Endothelial cell (in vitro differentiated cells): ENCODE data around the gene PRSS33. TPM values are rescaled to one million over a fixed set of nuclear protein-coding genes. Genes with fewer than 3 reads are reported as not detected.

Source experiments
- DNase-seq: peaks from one replicate; pipeline ENCODE4 v3.0.0; 2021; ENCODE audit warnings: low spot score
- H3K27ac Mint-ChIP-seq: one replicate; pipeline ENCODE4 v1.8.0; 2021; ENCODE audit warnings: mixed read lengths, inconsistent platforms; ENCODE audit not compliant: unreplicated experiment
- H3K27me3 Mint-ChIP-seq: one replicate; pipeline ENCODE4 v1.8.0; 2021; ENCODE audit warnings: mild to moderate bottlenecking, moderate library complexity, mixed read lengths, inconsistent platforms; ENCODE audit not compliant: unreplicated experiment
- H3K36me3 Mint-ChIP-seq: one replicate; pipeline ENCODE4 v1.8.0; 2021; ENCODE audit warnings: mild to moderate bottlenecking, low read depth, mixed read lengths, inconsistent platforms; ENCODE audit not compliant: unreplicated experiment
- H3K4me1 Mint-ChIP-seq: one replicate; pipeline ENCODE4 v1.8.0; 2021; ENCODE audit warnings: mild to moderate bottlenecking, mixed read lengths, inconsistent platforms; ENCODE audit not compliant: unreplicated experiment
- H3K4me3 Mint-ChIP-seq: one replicate; pipeline ENCODE4 v1.8.0; 2021; ENCODE audit warnings: mild to moderate bottlenecking, mixed read lengths, inconsistent platforms; ENCODE audit not compliant: unreplicated experiment
- H3K9me3 Mint-ChIP-seq: one replicate; pipeline ENCODE4 v1.8.0; 2021; ENCODE audit warnings: mixed read lengths, inconsistent platforms; ENCODE audit not compliant: unreplicated experiment
- CTCF ChIP-seq: fragments of 200-600 bp; sonication (generic); IDR thresholded peaks from one replicate; pipeline ENCODE4 v1.5.0; 2021; ENCODE audit warnings: antibody characterized with exemption; ENCODE audit not compliant: unreplicated experiment
- total RNA-seq: library from RNA; stranded (reverse); fragmentation: NEBNext Ultra II Directional; extraction: Animal tissue kit (Norgen Biotek cat#: 25700); gene quantifications from one replicate; pipeline ENCODE4 v1.2.1, GENCODE V29; 2021; ENCODE audit not compliant: unreplicated experiment

Gene PRSS33
- total RNA-seq, 1 donor from 2014 or later: not detected

DNA sequence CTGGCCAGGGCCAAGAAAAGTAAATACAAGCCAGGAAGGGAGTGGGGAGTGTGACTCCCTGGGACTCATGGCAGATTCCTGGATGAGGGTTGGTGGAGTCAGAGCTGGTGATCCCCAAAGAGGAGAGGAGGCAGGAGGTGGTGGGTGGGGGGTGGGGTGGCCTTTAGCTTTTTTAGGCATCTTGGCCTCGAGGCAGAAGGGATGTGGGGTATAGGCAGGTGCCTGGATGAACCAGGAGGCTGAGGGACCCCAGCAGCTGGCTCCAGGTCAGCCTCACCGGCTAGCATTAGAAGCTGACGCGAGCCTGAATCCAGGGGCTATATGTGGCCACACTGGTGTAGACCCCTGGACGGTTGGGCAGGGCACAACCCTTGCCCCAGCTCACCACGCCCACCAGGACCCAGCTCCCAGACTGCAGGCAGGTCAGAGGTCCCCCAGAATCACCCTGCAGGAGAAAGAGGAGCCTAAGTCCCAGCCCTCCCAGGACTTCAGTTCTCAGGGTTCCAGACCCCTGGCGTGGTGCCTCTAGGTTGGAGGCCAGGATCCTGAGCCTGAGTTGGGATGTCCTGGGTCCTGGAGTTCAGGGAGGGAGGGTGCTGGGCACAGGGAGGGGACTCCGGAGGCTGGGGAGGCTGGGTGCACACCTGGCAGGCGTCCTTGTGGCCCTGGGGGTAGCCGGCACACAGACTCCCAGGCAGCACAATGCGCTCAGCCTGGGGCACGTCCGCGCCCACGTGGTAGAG lies 2.8 kb downstream of the PRSS33 start:
- Mint-ChIP-seq H3K36me3 (no peaks in the 10 kb centered on the region), H3K4me1 (peaks cover 2% of the 10 kb centered on the region), H3K9me3 (no peaks in the 10 kb centered on the region), H3K27ac (no peak overlapping the region), H3K4me3 (no peak overlapping the region), H3K27me3 (peaks cover 12% of the 10 kb centered on the region)
- no peak for TF ChIP-seq CTCF
- no peak for DNase-seq

DNA sequence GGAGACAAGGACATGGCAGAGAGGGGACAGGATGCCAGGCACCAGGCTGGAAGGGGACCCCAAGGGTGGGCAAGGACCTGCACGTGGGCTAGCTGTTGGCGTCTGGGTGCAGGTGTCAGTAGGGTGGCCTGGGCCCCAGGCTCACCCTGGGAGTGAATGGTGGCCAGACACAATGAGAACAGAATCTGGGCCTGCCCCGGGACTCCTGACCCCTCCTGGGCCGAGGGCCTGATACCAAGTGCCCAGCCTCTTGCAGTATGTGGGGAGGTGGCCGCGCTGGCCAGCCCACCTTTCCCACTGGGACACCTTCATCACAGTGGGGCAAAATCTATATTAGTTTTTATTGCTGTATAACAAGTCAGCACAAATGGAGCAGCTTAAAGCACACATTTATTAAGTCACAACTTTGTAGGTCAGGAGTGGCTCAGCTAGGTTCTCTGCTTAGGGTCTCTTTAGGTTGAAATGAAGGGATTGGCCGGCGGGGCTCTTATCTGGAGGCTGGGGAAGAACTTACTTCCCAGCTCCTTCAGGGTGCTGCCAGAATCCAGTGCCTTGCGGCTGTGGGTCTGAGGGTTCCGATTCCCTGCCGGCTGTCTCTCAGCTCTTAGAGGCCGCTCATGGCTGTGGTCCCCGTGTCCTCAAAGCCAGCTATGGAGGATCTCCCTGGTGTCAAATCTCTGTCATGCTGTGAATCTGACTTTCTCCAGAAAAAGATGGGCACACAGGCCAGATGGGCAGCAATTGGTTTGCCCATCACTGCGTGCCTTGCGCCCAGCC lies 3.6 kb downstream of the PRSS33 start:
- H3K4me1 Mint-ChIP-seq: peaks cover 2% of the 10 kb centered on the region
- H3K36me3 Mint-ChIP-seq: no peaks in the 10 kb centered on the region
- H3K27ac Mint-ChIP-seq: no peak overlapping the region
- no peak for DNase-seq
- H3K9me3 Mint-ChIP-seq: no peaks in the 10 kb centered on the region
- TF ChIP-seq CTCF: no peak
- H3K4me3 Mint-ChIP-seq: no peak overlapping the region
- H3K27me3 Mint-ChIP-seq: peaks cover 12% of the 10 kb centered on the region

DNA sequence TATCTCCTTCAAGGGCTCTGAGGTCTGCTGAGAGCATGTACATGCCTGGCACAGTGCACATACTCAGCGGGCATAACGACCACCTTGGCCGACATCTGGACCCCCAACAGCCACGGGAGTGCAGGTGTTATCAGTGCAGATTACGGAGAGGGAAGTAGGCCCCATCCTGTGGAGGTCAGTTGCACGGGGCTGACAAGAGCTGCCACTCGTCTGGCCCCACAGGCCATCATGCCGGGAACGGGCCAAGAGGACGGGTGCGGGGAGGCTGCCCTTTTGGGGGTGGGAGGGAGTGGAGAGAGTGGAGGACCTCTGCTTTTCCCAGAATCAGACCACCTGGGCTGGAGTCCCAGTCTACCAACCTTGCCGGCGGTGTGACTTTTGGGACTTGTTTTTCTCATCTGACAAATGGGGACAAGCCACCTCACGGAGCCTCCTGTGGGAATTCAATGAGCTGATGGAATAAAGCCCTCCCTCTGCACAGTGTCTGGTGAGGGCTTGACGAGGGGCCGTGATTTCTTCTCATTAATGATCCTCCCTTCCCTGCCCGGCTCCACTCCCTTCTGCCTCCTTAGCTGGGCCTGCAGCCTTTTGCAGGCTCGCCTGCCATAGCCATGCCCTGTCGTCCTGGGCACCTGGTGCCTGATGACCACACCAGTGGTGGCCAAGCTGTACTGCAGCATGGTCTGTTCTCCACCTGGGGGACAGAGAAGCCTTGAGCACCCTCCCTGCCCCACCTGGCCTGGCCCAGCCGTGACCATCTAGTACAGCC lies 4.6 kb downstream of the PRSS33 start:
- no peak overlapping the region for H3K4me3 Mint-ChIP-seq
- peaks cover 14% of the 10 kb centered on the region for H3K27me3 Mint-ChIP-seq
- H3K36me3 Mint-ChIP-seq: no peaks in the 10 kb centered on the region
- no peak overlapping the region for H3K27ac Mint-ChIP-seq
- no peaks in the 10 kb centered on the region for H3K9me3 Mint-ChIP-seq
- no peak for DNase-seq
- TF ChIP-seq CTCF: no peak
- H3K4me1 Mint-ChIP-seq: peaks cover 12% of the 10 kb centered on the region

- Mint-ChIP-seq H3K4me1 (peaks cover 22% of the 10 kb centered on the region), H3K36me3 (peaks cover 6% of the 10 kb centered on the region), H3K4me3 (peak overlapping the region; percentile 53), H3K27me3 (peaks cover 14% of the 10 kb centered on the region), H3K9me3 (no peaks in the 10 kb centered on the region), H3K27ac (peak overlapping the region; percentile 42)
- no peak for TF ChIP-seq CTCF
- DNase-seq: no peak
These were observed 7.1 kb downstream of the PRSS33 start for GRCh38 chr16:2779978-2780898.
